Activated CD4-positive, alpha-beta T cell treated with anti-CD3 and anti-CD28 coated beads for 24 hours (primary cell): Measurements from ENCODE around the gene SMIM5.
"Not testable (repeated sequence)": the region's sequence is repeated elsewhere in the genome, so short reads cannot be mapped to it uniquely, and the experiment has no call there.

Experiments used
- DNase-seq, 2 donors: peaks; one replicate each; pipeline ENCODE4 v3.0.0-alpha.2; 2020; ENCODE audit warnings: low read depth in 2 of 2

Gene SMIM5, protein sequence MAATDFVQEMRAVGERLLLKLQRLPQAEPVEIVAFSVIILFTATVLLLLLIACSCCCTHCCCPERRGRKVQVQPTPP

GRCh38 chr17:75632863-75633485 is at the start of gene SMIM5:
TSS of gene SMIM5 (plus strand) at chr17:75633434. CDS start at chr17:75640202, 6,768 bp downstream.
- DNase-seq: peak; percentile 80 to 81

DNA sequence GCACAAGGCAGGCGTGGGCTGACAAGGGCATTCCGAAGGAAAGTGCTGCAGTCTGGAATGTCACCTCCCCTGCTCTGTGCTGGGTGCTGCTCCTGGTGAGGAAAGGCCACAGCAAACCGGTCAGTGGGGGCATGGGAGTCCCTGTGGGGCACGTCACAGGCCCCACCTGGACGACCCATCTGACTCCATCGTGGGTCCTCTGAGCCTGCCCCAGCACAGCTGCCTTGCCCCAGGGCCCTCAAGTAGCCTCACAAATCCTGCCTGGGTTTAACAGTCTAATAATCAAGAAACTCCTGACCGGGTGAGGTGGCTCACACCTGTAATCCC is 48.4 kb upstream of the SMIM5 start:
- DNase-seq: no peak

- DNase-seq: peak; percentile 27 to 34
These were observed 45.3 kb upstream of the SMIM5 start, which contains the start of gene MYO15B for GRCh38 chr17:75587675-75588595. TSS of gene MYO15B (plus strand) at chr17:75587800. CDS start at chr17:75588058, 258 bp downstream.

DNA sequence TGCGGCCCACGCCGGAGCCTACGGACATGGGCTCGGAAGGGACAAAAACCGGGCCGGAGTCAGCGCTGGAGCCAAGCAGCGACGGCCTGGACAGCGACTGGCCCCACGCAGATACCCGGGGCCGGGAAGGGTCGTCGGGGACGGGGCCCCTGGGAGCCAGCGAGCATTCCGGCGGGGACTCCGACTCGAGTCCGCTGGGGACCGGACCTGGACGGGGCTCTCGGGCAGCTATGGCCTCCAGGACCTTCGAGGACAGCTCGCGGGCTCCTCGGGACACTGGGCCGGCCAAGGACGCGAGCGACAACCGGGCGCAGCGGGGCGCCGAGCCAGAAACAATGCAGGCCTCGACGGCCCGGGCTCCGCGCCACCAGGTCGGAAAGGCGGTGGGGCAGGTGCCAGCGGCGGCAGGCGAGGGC is 44.6 kb upstream of the SMIM5 start:
- DNase-seq: peak in 1 of 2 donors; percentile 9

- peak; percentile 92 to 99 for DNase-seq
These were observed 44.0 kb upstream of the SMIM5 start for GRCh38 chr17:75589012-75589918.

- DNase-seq: no peak
These were observed 43.3 kb upstream of the SMIM5 start for GRCh38 chr17:75589919-75590303.

DNA sequence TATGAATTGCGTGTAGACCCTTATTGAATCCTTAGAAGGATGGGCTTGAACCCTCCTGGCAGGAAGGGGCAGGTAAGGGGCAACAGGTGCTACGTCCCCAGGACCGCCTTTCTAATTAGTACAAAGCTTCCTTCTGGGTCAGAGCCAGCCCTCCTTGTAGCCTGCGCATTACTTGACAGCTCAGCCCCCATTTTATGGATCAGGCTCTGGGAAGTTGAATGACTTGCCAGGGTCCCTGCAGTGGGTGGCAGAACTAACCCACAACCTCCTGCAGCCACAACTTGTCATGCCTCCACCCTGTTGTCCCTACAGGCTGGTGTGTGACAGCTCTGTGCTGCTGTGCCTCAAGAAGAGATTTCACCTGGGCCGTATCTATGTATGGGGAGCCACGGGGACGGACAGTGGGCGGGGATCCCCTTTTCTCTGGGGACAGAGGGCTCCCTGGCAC is 42.9 kb upstream of the SMIM5 start:
- no peak for DNase-seq

DNA sequence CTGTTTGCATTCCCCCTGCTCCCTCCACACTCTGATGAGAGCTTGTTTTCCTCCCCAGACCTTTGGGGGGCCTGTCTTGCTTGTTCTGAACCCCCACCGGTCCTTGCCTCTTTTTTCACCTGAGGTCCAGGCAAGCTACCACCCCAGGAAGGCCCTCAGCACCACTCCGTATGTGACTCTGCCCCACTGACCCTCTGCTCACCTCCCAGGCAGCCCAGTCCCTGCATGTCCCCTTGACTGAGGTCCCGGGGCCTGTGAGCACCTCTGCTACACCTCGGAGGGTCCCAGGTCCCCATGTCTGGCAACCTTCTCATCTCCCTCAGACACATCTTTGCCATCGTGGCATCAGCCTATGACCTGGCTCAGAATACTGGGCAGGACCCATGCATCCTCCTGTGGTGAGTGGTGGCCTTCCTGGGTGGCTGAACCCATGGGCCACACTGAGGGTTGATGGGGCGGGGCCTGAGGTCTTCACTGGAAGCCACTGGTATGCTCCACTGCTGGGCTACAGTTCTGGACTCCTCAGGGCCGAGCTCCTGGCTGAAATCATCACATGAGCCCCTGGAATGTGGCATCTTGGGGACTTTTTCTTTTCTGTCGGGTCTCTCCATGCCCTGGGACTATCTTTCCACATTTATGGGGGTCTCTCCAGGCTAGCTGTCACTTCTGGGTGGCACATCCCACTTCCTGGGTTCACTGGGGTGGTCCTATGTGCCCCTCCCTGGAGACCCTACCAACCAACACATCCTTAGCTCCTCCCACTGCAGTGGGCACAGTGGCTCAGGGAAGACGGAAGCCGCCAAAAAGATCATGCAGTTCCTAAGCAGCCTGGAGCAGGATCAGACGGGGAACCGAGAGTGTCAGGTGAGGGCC is 42.1 kb upstream of the SMIM5 start:
- no peak for DNase-seq

DNA sequence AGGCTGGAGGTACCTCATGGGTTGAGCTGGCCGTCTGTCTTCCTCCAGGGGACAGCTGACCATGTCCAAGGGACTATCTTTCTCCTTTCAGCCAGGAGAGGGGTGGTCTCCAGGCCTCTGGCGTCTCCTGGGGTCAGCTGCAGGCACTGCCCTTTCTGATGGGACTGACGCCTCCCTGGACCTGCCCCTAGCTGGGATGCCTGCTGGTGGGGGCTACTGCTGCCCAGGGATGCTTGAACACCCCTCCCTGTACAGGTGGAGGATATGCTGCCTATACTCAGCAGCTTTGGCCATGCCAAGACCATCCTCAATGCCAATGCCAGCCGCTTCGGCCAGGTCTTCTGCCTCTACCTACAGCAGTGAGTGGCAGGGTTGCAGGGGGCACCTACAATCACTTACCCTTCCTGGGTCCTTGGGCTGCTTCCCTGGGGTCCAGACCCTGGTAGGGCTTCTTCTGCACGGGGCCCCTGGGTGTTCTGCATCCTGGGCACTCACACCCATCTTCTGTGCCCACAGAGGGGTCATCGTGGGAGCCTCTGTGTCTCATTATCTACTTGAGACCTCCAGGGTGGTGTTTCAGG is 41.4 kb upstream of the SMIM5 start:
- DNase-seq: no peak

GRCh38 chr17:75592348-75593020 is 40.8 kb upstream of the SMIM5 start:
- no peak for DNase-seq

GRCh38 chr17:75593430-75593829 is 39.8 kb upstream of the SMIM5 start:
- DNase-seq: not testable (repeated sequence)

- DNase-seq: no peak
These were observed 38.5 kb upstream of the SMIM5 start for GRCh38 chr17:75594499-75595283.

DNA sequence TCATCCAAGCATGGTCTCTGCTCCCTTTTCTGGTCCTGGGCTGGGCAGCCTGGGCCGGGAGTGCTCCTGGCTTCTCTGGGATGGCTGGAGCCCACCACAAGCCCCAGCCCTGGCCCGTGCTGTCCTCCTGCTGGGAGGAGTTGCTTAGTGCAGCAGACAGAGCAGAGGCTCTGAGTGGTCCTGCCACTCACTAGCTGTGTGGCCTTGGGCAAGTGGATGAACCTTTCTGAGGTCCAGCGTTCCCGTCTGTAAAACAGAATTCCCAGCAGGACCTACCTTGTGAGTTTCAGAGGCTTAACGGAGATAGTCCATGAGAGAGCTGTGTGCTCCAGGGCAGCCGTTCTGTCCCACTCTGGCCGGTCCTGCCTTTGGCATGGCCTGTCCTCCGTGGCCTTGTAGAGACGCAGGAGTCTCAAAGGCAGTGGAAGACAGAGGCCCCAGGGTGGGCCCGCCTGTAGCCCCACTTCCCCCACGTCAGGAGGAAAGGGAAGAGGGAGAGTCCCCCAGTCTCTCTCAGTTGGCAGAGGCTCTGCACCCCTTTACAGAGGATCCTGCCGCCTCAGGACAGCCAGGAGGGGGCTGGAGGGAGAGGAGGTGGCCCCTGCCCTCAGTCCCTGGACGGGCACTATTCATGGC is 37.8 kb upstream of the SMIM5 start:
- no peak for DNase-seq

- DNase-seq: no peak
These were observed 37.3 kb upstream of the SMIM5 start for GRCh38 chr17:75595920-75596313.

DNA sequence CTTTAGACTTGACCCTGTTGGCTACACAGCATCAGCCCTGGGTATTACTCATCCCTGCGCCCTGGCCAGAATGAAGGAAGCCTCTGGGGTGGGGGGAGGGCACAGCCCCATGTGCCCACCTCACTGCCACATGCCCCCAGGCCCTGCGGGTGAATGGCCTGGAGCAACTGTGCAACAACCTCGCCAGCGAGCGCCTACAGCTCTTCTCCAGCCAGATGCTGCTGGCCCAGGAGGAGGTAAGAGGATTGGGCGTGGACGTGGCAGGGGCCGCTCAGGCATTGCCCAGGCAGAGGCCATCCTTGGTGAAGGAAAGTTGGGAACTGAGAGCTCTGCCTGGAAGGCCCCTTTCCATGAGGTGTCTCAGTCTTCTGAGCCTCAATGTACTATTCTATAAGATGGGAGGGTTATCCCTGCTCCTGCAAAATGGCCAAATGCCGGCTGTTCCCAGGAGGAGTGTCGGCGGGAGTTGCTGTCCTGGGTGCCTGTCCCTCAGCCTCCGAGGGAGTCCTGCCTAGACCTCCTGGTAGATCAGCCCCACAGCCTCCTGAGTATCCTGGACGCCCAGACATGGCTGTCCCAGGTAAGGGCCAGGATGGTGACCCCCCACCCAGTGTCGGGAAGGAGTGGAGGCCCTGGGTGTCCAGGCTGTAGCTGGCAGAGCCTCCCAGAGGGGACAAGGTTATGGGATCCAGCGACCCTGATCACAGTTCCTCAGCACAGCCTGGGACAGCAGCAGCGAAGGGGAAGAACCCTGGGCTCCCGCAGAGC is 36.7 kb upstream of the SMIM5 start:
- DNase-seq: no peak

DNA sequence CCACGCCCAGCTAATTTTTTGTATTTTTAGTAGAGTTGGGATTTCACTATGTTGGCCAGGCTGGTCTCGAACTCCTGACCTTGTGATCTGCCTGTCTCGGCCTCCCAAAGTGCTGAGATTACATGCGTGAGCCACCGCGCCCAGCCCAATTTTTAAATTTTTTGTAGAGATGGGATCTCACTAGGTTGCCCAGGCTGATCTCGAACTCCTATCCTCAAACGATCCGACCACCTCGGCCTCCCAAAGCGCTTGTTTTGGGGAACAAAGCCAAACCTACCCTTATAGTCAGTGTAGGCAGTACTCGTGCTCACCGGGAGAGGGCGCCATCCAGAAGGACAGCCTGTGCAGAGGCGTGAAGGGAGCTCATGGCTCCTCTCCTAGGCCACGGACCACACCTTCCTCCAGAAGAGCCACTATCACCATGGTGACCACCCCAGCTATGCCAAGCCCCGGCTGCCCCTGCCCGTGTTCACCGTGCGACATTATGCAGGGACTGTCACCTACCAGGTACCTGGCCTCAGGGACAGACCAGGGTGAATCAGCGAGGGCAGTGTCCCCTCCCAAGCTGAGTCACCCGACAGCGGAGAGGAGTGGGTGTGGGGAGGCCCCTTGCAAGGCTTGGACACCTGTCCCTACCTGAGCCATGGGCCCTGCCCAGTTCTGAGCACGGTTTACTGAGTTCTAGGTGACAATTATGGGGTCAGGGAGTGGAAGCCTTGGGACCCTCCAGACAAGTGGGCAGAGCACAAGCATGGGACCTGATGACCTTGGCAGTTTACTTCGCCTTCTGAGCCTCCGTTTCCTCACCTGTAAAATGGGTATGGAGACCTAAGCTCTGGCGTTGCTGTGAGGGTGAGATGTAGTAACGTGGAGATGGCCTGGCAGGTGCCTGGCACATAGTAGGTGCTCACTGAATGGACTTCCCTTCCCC is 31.9 kb upstream of the SMIM5 start:
- peak; percentile 40 to 58 for DNase-seq

GRCh38 chr17:75602644-75603043 is 30.6 kb upstream of the SMIM5 start:
- DNase-seq: no peak
